ENCODE measurements around the gene SMU1. TPM values are rescaled to one million over a fixed set of nuclear protein-coding genes. Genes with fewer than 3 reads are reported as not detected.
"Not testable (repeated sequence)": the region's sequence is repeated elsewhere in the genome, so short reads cannot be mapped to it uniquely, and the experiment has no call there.

SMU1 gene
- total RNA-seq, 1 experiment from 2014 or later: 14.5 TPM

GRCh38 chr9:33011831-33012230 lies 64.6 kb downstream of the SMU1 start:
- Histone ChIP-seq H3K27ac (no peak overlapping the region), H3K9me3 (ENCODE audit: insufficient read depth, low read depth) (no peaks in the 10 kb centered on the region), H2AFZ (no peak overlapping the region), H3F3A (ENCODE audit: insufficient read depth, low read depth) (peaks cover 6% of the 10 kb centered on the region; the same call in 1 of the 2 replicates), H3K27me3 (ENCODE audit: insufficient read depth, low read depth) (no peaks in the 10 kb centered on the region), H3K4me2 (no peak overlapping the region), H3K4me1 (replicated peaks; ENCODE audit: insufficient read depth) (no peaks in the 10 kb centered on the region), H3K9me2 (ENCODE audit: insufficient read depth) (no peaks in the 10 kb centered on the region), H4K20me1 (ENCODE audit: insufficient read depth) (0 out of 2 replicates have a peak, but pooled peaks cover 6% of the 10 kb centered on the region), H3K79me2 (ENCODE audit: low read depth) (no peaks in the 10 kb centered on the region), H3K4me3 (no peak overlapping the region), H3K36me3 (ENCODE audit: low read depth) (no peaks in the 10 kb centered on the region)
- POLR2A ChIA-PET (ENCODE audit: unreplicated experiment): interaction anchor here (0.6 kb wide), 1 partner anchor 15 kb away, joined by 4 read pairs; no protein-coding TSS in a partner anchor
- CTCF ChIA-PET: no interaction called here
- no peak for TF ChIP-seq EZH2 (IDR thresholded peaks at IDR 0.05; ENCODE audit: low read depth)
- no peak for TF ChIP-seq CTCF (conservative IDR thresholded peaks at IDR 0.05)
- no peak for DNase-seq
- intact Hi-C loops (cut with micrococcal nuclease; ENCODE audit: unreplicated experiment): no loop called here
- BruUV-seq (replicated peaks): no TSS peak

GRCh38 chr9:33007755-33008154 lies 68.7 kb downstream of the SMU1 start:
- Histone ChIP-seq H3K4me3 (no peak overlapping the region), H3K79me2 (ENCODE audit: low read depth) (no peaks in the 10 kb centered on the region)
- POLR2A ChIA-PET (ENCODE audit: unreplicated experiment): no interaction called here

DNA sequence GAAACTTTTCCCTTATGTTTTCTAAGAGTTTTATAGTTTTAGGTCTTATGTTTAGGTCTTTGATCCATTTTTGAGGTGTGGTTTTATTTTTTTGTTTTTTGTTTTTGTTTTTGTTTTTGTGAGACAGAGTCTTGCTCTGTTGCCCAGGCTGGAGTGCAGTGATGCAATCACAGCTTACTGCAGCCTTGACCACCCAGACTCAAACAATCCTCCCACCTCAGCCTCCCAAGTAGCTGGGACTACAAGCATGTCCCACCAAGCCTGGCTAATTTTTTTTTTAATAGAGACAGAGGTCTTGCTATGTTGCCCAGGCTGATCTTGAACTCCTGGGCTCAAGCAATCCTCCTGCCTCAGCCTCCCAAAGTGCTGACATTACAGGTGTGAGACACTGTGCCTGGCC lies 71.1 kb downstream of the SMU1 start:
- H4K20me1 ChIP-seq (ENCODE audit: insufficient read depth); DNase-seq; BruUV-seq (replicated peaks); CTCF ChIA-PET; H3K4me1 ChIP-seq (replicated peaks; ENCODE audit: insufficient read depth); H3K27me3 ChIP-seq (ENCODE audit: insufficient read depth, low read depth); H3K9me3 ChIP-seq (ENCODE audit: insufficient read depth, low read depth); POLR2A ChIA-PET (ENCODE audit: unreplicated experiment); H3K4me2 ChIP-seq; H3F3A ChIP-seq (ENCODE audit: insufficient read depth, low read depth); H2AFZ ChIP-seq; H3K4me3 ChIP-seq; H3K36me3 ChIP-seq (ENCODE audit: low read depth); H3K27ac ChIP-seq; H3K79me2 ChIP-seq (ENCODE audit: low read depth); H3K9me2 ChIP-seq (ENCODE audit: insufficient read depth): not testable (repeated sequence)
- intact Hi-C loops (cut with micrococcal nuclease; ENCODE audit: unreplicated experiment): loop anchor here (10.0 kb wide), 1 partner anchor 219 kb away; no protein-coding TSS in a partner anchor

More at GRCh38 chr9:33007755-33008154, 68.7 kb downstream of the SMU1 start:
- H3K9me2 ChIP-seq (ENCODE audit: insufficient read depth): no peaks in the 10 kb centered on the region
- no peaks in the 10 kb centered on the region for H4K20me1 ChIP-seq (ENCODE audit: insufficient read depth)
- no peaks in the 10 kb centered on the region for H3K4me1 ChIP-seq (replicated peaks; ENCODE audit: insufficient read depth)
- H3K4me2 ChIP-seq: no peak overlapping the region
- H3K27me3 ChIP-seq (ENCODE audit: insufficient read depth, low read depth): no peaks in the 10 kb centered on the region
- H3K36me3 ChIP-seq (ENCODE audit: low read depth): no peaks in the 10 kb centered on the region
- H3F3A ChIP-seq (ENCODE audit: insufficient read depth, low read depth): no peaks in the 10 kb centered on the region
- H3K9me3 ChIP-seq (ENCODE audit: insufficient read depth, low read depth): no peaks in the 10 kb centered on the region
- H3K27ac ChIP-seq: no peak overlapping the region
- DNase-seq: no peak
- no peak for TF ChIP-seq EZH2 (IDR thresholded peaks at IDR 0.05; ENCODE audit: low read depth)
- no peak for TF ChIP-seq CTCF (conservative IDR thresholded peaks at IDR 0.05)
- intact Hi-C loops (cut with micrococcal nuclease; ENCODE audit: unreplicated experiment): loop anchor here (10.0 kb wide), 1 partner anchor 217 kb away; no protein-coding TSS in a partner anchor
- CTCF ChIA-PET: interaction anchor here (0.7 kb wide), 1 partner anchor 85 kb away, joined by 6 read pairs; no protein-coding TSS in a partner anchor
- BruUV-seq (replicated peaks): no TSS peak
- H2AFZ ChIP-seq: no peak overlapping the region

DNA sequence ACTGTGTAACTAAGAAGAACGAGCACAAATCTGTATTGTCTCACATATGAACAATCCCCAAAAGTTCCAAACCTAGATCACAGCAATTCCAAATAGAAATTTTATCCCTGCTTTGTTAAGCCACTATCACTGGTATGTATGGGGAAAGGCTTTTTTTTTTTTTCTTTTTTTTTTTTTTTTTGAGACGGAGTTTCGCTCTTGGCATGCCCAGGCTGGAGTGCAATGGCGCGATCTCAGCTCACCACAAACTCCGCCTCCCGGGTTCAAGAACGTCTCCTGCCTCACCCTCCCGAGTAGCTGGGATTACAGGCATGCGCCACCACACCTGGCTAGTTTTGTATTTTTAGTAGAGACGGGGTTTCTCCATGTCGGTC lies 75.8 kb downstream of the SMU1 start:
- Histone ChIP-seq H3K27ac (peak overlapping the region; percentile 90), H2AFZ (peak overlapping the region; percentile 87; the same call in 1 of the 2 replicates), H3K4me2 (peak overlapping the region; percentile 77), H3K79me2 (ENCODE audit: low read depth) (peaks cover 24% of the 10 kb centered on the region), H3K4me3 (peak overlapping the region; percentile 89), H3K4me1 (replicated peaks; ENCODE audit: insufficient read depth) (peaks cover 13% of the 10 kb centered on the region)
- intact Hi-C loops (cut with micrococcal nuclease; ENCODE audit: unreplicated experiment): loop anchor here (10.0 kb wide), 1 partner anchor 224 kb away; no protein-coding TSS in a partner anchor
- H3K9me2 ChIP-seq (ENCODE audit: insufficient read depth); H3K9me3 ChIP-seq (ENCODE audit: insufficient read depth, low read depth); BruUV-seq (replicated peaks); DNase-seq; H3K27me3 ChIP-seq (ENCODE audit: insufficient read depth, low read depth); CTCF ChIA-PET; H3K36me3 ChIP-seq (ENCODE audit: low read depth); H4K20me1 ChIP-seq (ENCODE audit: insufficient read depth); H3F3A ChIP-seq (ENCODE audit: insufficient read depth, low read depth): not testable (repeated sequence)
- POLR2A ChIA-PET (ENCODE audit: unreplicated experiment): interaction anchor here (0.6 to 0.7 kb wide), 3 partner anchors 14 to 23 kb away, joined by 3 to 6 read pairs (median 4); no protein-coding TSS in a partner anchor

Measured in PC-9 (cell line).